DOHH2 (cell line): ENCODE data around the gene ALCAM.

ENCODE experiments used
- H3F3A ChIP-seq: fragments of 200-600 bp; sonication (generic), shearing (Covaris generic); 2 replicates; pipeline ENCODE4 v1.6.0; 2016; ENCODE audit warnings: antibody characterized with exemption, mild to moderate bottlenecking; ENCODE audit not compliant: control insufficient read depth, insufficient read depth
- H3K27ac ChIP-seq: fragments of 200-600 bp; sonication (generic); 2 replicates; pipeline ENCODE4 v1.5.1; 2014; ENCODE audit warnings: low read depth, mild to moderate bottlenecking, low read length, moderate library complexity
- H3K27me3 ChIP-seq: fragments of 200-600 bp; sonication (generic); 2 replicates; pipeline ENCODE4 v1.6.1; 2014; ENCODE audit warnings: mild to moderate bottlenecking, low read length, mixed read lengths; ENCODE audit not compliant: control insufficient read depth
- H3K36me3 ChIP-seq: fragments of 200-600 bp; sonication (generic); 2 replicates; pipeline ENCODE4 v1.6.1; 2014; ENCODE audit warnings: mild to moderate bottlenecking, low read length, moderate library complexity, mixed read lengths; ENCODE audit not compliant: control insufficient read depth
- H3K4me1 ChIP-seq: fragments of 200-600 bp; sonication (generic); 2 replicates; pipeline ENCODE4 v1.6.1; 2014; ENCODE audit warnings: mild to moderate bottlenecking, low read length, mixed read lengths; ENCODE audit not compliant: control insufficient read depth
- H3K4me2 ChIP-seq: fragments of 200-600 bp; sonication (generic); 2 replicates; pipeline ENCODE4 v1.6.0; 2014; ENCODE audit warnings: mild to moderate bottlenecking, low read length, moderate library complexity
- H3K4me3 ChIP-seq: fragments of 200-600 bp; sonication (generic); 2 replicates; pipeline ENCODE4 v1.5.1; 2014; ENCODE audit warnings: mild to moderate bottlenecking, low read length, mixed read lengths
- H3K79me2 ChIP-seq: fragments of 200-600 bp; sonication (generic); 2 replicates; pipeline ENCODE4 v1.6.1; 2014; ENCODE audit warnings: mild to moderate bottlenecking, low read length, mixed read lengths; ENCODE audit not compliant: control insufficient read depth
- H3K9me2 ChIP-seq: fragments of 200-600 bp; sonication (generic); replicated peaks from 2 replicates; pipeline ENCODE4 v1.6.1; 2014; ENCODE audit warnings: mild to moderate bottlenecking, low read length, mixed read lengths; ENCODE audit not compliant: control insufficient read depth
- H3K9me3 ChIP-seq: fragments of 200-600 bp; sonication (generic); 2 replicates; pipeline ENCODE4 v1.6.1; 2014; ENCODE audit warnings: antibody characterized with exemption, low read length, mixed read lengths; ENCODE audit not compliant: control insufficient read depth, insufficient read depth
- H4K20me1 ChIP-seq: fragments of 200-600 bp; sonication (generic); 2 replicates; pipeline ENCODE4 v1.6.0; 2014; ENCODE audit warnings: low read depth, mild to moderate bottlenecking, antibody characterized with exemption, low read length, moderate library complexity; ENCODE audit not compliant: control insufficient read depth, insufficient read depth
- CTCF ChIP-seq: fragments of 200-600 bp; sonication (generic); IDR thresholded peaks from one replicate; pipeline ENCODE4 v1.5.1; 2014; ENCODE audit warnings: antibody characterized with exemption, mild to moderate bottlenecking, low read depth, low read length; ENCODE audit not compliant: poor library complexity, severe bottlenecking
- EZH2phosphoT487 ChIP-seq: fragments of 200-600 bp; sonication (generic); IDR thresholded peaks from 2 replicates; pipeline ENCODE4 v1.6.1; 2017; ENCODE audit warnings: borderline replicate concordance, mild to moderate bottlenecking, antibody characterized with exemption, low read length, moderate library complexity, mixed read lengths

ALCAM gene

GRCh38 chr3:105458518-105459215 is 92.0 kb downstream of the ALCAM start:
- Histone ChIP-seq H3F3A (no peaks in the 10 kb centered on the region), H3K4me1 (no peaks in the 10 kb centered on the region), H3K27ac (no peak overlapping the region), H3K4me3 (no peak overlapping the region), H3K4me2 (no peak overlapping the region), H3K36me3 (no peaks in the 10 kb centered on the region), H3K9me2 (no peaks in the 10 kb centered on the region), H4K20me1 (no peaks in the 10 kb centered on the region), H3K27me3 (no peaks in the 10 kb centered on the region), H3K9me3 (no peaks in the 10 kb centered on the region), H3K79me2 (no peaks in the 10 kb centered on the region; the same call in 1 of the 2 replicates)
- TF ChIP-seq EZH2phosphoT487 (no peak), CTCF (no peak)

- H3F3A ChIP-seq = no peaks in the 10 kb centered on the region
- no peaks in the 10 kb centered on the region for H3K9me3 ChIP-seq
- H3K27me3 ChIP-seq = no peaks in the 10 kb centered on the region
- H3K79me2 ChIP-seq = no peaks in the 10 kb centered on the region; the same call in 1 of the 2 replicates
- no peaks in the 10 kb centered on the region for H3K4me1 ChIP-seq
- H3K4me3 ChIP-seq = no peak overlapping the region
- no peaks in the 10 kb centered on the region for H3K36me3 ChIP-seq
- no peak overlapping the region for H3K4me2 ChIP-seq
- H4K20me1 ChIP-seq = no peaks in the 10 kb centered on the region
- no peak for TF ChIP-seq EZH2phosphoT487
- TF ChIP-seq CTCF = no peak
- H3K9me2 ChIP-seq = no peaks in the 10 kb centered on the region
- no peak overlapping the region for H3K27ac ChIP-seq
Measured at GRCh38 chr3:105459566-105460290, 93.0 kb downstream of the ALCAM start.

- no peak overlapping the region for H3K4me2 ChIP-seq
- no peaks in the 10 kb centered on the region; the same call in 1 of the 2 replicates for H3K79me2 ChIP-seq
- H4K20me1 ChIP-seq = no peaks in the 10 kb centered on the region
- H3K27me3 ChIP-seq = no peaks in the 10 kb centered on the region
- TF ChIP-seq CTCF = no peak
- no peaks in the 10 kb centered on the region for H3K36me3 ChIP-seq
- no peaks in the 10 kb centered on the region for H3K9me3 ChIP-seq
- H3K9me2 ChIP-seq = no peaks in the 10 kb centered on the region
- H3K27ac ChIP-seq = no peak overlapping the region
- H3K4me3 ChIP-seq = no peak overlapping the region
- no peaks in the 10 kb centered on the region for H3F3A ChIP-seq
- H3K4me1 ChIP-seq = no peaks in the 10 kb centered on the region
Measured at GRCh38 chr3:105463620-105464019, 96.9 kb downstream of the ALCAM start.
